HG03460 (cell line): ENCODE results near the gene MASP2.
"Not testable (repeated sequence)": the region's sequence is repeated elsewhere in the genome, so short reads cannot be mapped to it uniquely, and the experiment has no call there.

Experiments
- ATAC-seq: cut with Tn5 transposase; IDR thresholded peaks from one replicate; pipeline ENCODE4 v1.9.1; 2021; ENCODE audit not compliant: unreplicated experiment

Gene MASP2

DNA sequence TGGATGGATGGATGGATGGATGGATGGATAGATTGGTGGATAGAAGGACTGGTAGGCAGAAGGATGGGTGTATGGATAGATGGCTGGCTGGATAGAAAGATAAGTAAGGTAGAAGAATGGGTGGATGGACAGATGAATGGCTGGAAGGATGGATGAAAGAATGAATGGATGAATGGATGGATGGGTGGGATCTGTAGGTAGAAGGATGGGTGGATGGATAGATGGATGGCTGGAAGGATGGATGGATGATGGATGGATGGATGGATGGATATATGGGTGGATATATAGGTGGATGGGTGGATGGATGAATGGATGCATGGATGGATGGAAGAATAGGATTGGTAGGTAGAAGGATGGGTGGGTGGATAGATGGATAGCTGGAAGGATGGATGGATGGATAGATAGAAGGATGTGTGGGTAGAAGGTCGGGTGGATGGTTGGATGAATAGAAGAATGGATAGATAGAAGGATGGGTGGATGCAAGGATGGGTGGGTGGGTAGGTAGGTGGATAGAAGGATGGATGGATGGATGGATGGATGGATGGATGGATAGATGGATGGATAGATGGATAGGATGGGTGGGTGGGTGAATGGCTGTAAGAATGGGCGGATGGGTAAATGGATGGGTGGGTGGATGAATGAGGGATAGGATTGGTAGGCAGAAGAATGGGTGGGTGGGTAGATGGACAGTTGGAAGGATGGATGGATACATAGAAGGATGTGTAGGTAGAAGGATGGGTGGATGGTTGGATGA, 7.5 kb downstream of the MASP2 start:
- no peak for ATAC-seq

DNA sequence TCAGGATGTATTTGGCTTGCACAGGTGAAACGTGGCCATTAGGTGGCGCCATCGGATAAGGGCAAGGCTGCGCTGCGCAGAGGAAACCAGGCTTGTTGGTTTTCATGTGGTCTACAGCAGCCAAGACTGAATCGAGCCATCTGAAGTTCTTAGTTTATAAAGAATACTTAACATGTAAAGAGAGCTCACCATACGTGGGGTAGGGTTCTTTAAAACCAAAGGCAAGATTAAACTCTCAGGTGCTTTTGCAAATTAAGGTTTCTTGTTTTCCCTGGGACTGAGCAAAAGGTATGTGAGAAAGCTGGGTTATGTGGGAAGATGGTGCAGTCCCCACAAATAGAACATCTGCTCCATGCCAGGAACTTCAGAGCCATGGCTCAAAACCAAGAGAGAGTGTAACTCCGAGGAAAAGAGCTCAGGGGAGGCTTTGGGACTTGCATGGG, 9.3 kb downstream of the MASP2 start:
- no peak for ATAC-seq

GRCh38 chr1:11037019-11037739, 9.9 kb downstream of the MASP2 start:
- ATAC-seq: not testable (repeated sequence)

DNA sequence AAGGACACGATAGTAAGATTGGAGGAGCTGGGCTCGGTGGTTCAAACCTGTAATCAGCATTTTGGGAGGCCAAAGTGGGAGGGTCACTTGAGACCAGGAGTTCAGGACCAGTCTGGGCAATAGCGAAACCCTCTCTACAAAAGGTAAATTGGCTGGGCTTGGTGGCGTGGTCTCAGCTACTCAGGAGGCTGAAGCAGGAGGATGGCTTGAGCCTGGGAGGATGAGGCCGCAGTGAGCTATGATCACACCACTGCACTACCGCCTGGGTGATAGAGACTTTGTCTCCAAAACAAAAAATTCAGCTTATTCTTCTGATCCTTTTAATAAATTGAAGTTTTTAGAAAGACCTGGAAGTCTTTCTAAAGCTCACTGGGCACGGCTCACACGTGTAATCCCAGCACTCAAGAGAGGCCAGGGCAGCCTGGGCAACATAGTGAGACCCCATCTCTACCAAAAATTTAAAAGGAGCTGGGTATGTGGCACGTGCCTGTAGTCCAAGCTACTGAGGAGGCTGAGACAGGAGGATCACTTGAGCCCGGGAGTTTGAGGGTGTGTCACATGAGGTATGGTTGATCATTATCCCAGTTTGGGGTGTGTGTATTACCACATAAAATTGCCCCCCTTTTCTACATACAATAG, 15.3 kb downstream of the MASP2 start:
- no peak for ATAC-seq

DNA sequence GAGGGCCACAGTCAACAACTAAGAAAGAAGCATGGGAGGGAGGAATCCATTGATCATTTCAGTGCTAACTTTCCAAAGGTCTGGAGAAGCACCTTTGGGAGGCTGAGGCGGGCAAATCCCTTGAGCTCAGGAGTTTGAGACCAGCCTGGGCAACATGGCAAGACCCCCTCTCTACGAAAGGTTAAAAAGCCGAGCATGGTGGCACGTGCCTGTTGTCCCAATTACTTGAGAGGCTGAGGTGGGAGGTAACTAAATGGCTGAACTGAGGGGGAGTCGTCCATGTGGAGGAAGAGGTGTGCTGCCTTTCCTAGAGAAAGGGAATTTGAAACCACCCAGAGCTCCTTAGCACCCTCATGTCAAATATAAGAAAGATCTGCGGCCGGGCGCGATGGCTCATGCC, 16.2 kb downstream of the MASP2 start:
- no peak for ATAC-seq

GRCh38 chr1:11028018-11028417, 19.0 kb downstream of the MASP2 start:
- no peak for ATAC-seq

DNA sequence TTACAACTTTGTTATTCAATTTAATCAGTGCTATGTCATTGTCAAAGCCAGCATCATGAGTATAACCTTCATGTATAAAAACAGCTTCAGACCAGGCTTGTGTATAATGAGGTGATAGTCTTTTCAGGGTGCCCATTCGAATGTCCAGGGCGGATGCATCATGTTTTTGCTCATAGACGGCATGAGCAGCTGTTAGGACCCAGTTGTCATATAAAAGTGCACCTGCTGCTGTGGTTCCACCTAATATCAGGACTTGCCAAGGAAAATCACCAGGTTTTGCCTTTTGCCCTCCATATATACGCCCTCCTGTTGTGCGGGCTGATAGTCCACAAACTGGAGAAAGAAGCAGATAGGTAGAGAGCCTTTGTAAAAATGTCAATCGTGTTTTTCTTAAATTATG, 19.7 kb downstream of the MASP2 start:
- no peak for ATAC-seq

- ATAC-seq: no peak
These were observed 20.1 kb downstream of the MASP2 start for GRCh38 chr1:11026903-11027302.

DNA sequence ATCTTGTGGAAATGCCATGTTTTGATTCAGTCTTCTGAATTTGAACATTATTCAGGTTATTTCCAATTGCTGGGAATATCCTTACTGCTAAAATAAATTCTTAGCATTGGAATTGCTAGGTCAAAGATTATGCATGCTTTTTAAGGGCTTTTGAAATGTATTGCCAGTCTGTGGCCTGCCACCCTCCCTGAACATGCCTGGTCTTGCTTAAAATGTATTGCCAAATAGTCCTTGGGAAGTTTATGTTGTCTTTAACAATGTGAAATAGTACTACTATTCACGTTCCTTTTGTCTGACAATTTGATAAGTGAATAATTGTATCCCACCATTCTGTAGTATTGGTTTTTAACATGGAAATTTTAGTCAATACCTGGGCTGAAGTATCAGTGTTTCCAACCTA, 21.0 kb downstream of the MASP2 start:
- no peak for ATAC-seq

GRCh38 chr1:11025618-11026017, 21.4 kb downstream of the MASP2 start:
- no peak for ATAC-seq

DNA sequence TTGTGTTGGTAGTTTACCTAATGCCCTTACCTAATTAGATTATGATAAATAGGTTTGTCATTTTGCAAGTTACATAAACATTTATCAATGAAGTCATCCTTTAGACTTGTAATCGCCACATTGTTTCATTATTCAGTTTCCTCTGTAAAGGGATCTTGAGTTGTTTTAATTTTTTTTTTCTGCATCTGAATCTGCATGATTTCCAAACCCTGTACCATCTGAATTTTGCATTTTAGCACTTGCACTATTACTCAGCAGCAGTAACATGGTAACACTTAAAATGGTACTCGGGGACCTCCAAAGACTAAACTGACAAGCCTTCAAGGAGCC, 22.2 kb downstream of the MASP2 start:
- no peak for ATAC-seq

GRCh38 chr1:11024154-11024873, 22.7 kb downstream of the MASP2 start:
- ATAC-seq: no peak

- ATAC-seq: no peak
These were observed 23.8 kb downstream of the MASP2 start for GRCh38 chr1:11023201-11023600.

DNA sequence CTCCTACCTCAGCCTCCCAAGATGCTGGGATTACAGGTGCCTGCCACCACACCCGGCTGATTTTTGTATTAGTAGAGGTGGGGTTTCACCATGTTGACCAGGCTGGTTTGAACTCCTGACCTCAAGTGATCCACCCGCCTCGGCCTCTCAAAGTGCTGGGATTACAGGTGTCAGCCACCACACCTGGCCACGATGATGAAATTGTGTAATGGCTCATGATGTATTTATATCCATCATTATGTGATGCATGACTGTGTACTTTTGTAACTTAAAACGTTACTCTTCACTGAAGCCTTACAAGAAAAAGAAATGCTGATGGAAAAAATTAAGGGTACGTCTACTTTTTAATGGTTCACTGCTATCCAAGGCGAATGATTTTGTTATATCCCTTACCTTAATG, 27.1 kb downstream of the MASP2 start:
- no peak for ATAC-seq

GRCh38 chr1:11019358-11019757, 27.7 kb downstream of the MASP2 start:
- not testable (repeated sequence) for ATAC-seq

DNA sequence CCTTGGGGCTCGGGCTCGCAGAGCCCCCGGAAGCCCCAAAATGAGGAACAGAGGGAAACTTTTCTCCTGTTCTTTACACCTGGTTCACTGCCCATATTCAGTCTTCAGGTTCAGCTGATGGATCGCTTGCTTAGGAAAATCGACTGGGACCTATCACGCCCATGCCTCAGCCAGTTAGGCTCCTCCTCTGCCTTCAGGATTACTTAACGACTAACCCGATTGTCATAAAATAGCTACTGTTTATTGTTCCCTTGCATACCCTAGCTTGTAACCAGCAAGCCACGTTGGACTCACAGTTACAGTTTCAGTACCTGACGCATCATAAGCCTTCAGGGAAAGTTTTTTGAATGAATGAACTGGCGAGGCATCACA, 33.9 kb downstream of the MASP2 start:
- ATAC-seq: no peak

DNA sequence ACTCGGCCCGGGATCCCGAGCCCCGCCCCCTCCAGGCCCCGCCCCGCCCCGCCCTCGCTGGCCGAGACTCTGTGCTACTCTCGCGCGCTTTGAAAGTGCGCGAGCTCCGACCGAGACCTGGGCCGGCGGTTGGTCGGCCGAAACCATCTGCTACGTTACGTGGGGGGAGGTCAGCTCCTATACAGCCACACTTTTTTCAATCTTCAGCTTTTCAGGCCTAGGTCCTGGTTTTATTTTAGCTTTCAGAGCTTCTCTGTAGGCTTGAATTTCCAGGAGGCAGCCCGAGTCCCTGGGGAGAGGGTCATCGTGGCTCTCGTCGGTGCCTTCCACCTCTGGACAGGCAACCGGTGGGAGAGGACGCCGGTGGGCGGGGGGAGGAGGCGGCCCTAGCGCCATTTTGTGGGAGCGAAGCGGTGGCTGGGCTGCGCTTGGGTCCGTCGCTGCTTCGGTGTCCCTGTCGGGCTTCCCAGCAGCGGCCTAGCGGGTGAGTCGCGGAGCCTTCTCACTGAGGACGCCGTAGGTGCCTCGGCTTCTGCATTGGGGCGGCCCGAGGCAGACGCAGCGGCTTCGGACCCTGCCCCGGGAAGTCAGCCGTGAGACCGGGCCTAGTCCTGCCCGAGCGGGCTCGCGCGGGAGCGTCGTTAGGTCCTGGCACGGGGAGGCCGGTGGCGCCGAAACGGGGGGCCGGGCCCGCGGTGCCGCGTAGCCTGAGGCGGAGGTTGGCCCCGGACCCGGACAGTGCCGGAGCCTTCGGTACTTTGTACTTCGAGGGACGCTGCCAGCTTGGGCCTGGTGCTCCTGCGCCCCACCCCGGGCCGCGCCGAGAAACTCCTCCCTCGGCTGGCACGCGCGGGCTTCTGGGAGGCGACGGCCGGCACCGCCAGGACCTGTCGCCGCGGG, 34.5 kb downstream of the MASP2 start, which contains the start of gene TARDBP:
Gene TARDBP, plus strand, starts transcription at position 395 of the 900 bp plus-strand sequence. CDS start 1,074 bp downstream, outside the sequence.
- peak; percentile 84 for ATAC-seq

DNA sequence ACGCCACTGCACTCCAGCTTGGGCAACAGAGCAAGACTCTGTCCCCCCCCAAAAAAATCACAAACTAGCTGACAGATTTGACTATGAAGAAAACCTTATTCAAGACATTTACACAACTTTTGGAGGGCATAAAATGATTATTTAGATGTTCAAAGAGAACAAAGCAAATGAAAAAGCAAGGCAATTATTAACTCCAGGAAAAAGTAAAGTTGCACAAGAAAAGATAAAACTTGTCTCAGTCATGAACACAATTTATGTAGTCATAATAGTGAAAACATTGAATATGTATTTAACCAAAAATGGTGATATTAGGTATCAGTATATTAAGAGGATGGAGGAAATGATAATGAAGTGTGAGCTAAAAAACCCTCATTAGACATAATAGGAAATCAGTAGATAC, 46.5 kb downstream of the MASP2 start:
- no peak for ATAC-seq

GRCh38 chr1:10996100-10996499, 50.9 kb downstream of the MASP2 start:
- ATAC-seq: no peak

GRCh38 chr1:10992864-10993263, 54.2 kb downstream of the MASP2 start:
- ATAC-seq: no peak
